WERI-Rb-1 (cell line): ENCODE results near the gene FPR1.

Experiments used
- DNase-seq: peaks from one replicate; pipeline ENCODE4 v3.0.0-alpha.2; 2020
- H3K27ac ChIP-seq: fragments of 250-450 bp; sonication (Bioruptor Pico); 2 replicates; pipeline ENCODE4 v1.5.1; 2020; ENCODE audit warnings: mild to moderate bottlenecking, moderate library complexity
- H3K27me3 ChIP-seq: fragments of 250-450 bp; sonication (Bioruptor Pico); 2 replicates; pipeline ENCODE4 v1.5.1; 2021; ENCODE audit warnings: mild to moderate bottlenecking, low read depth, moderate library complexity; ENCODE audit not compliant: insufficient read depth, severe bottlenecking
- H3K36me3 ChIP-seq: fragments of 250-450 bp; sonication (Bioruptor Pico); 2 replicates; pipeline ENCODE4 v1.5.1; 2020; ENCODE audit warnings: mild to moderate bottlenecking, moderate library complexity
- H3K4me3 ChIP-seq: 2 replicates; pipeline ENCODE4 v1.5.1; 2011; ENCODE audit warnings: low read depth, mild to moderate bottlenecking, control low read depth, low read length
- H3K9me3 ChIP-seq: fragments of 250-450 bp; sonication (Bioruptor Pico); 2 replicates; pipeline ENCODE4 v1.5.1; 2021; ENCODE audit warnings: mild to moderate bottlenecking, moderate library complexity; ENCODE audit not compliant: severe bottlenecking
- TF ChIP-seq, protein P1 (sequence below): IDR thresholded peaks from 2 replicates; pipeline ENCODE4 v1.5.1; 2011; ENCODE audit warnings: low read depth, mild to moderate bottlenecking, control low read depth, inconsistent platforms, low read length

Gene FPR1

DNA sequence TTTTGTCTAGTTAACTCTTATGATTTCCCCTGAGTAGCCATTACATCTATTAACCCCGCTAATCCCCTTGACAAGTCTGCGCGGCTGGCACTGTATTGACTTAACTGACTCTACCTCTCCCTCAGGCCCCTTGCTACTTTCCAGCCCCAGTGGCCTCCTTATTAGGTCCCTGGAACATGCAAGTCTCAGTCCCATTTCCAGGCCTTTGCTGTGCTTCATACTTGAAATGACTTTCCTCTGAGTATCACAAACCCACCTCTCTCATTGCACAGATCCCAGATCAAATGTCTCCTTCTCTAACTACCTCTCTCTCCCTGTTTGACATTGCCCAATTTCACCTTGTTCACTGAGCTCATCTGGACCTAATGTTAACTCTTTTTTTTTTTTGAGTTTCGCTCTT, 45.4 kb downstream of the FPR1 start:
- H3K27me3 ChIP-seq: no peaks in the 10 kb centered on the region
- H3K27ac ChIP-seq: no peak overlapping the region
- H3K9me3 ChIP-seq: no peaks in the 10 kb centered on the region
- no peak for DNase-seq
- peaks cover 35% of the 10 kb centered on the region for H3K36me3 ChIP-seq
- H3K4me3 ChIP-seq: no peak overlapping the region
- TF ChIP-seq, protein P1, sequence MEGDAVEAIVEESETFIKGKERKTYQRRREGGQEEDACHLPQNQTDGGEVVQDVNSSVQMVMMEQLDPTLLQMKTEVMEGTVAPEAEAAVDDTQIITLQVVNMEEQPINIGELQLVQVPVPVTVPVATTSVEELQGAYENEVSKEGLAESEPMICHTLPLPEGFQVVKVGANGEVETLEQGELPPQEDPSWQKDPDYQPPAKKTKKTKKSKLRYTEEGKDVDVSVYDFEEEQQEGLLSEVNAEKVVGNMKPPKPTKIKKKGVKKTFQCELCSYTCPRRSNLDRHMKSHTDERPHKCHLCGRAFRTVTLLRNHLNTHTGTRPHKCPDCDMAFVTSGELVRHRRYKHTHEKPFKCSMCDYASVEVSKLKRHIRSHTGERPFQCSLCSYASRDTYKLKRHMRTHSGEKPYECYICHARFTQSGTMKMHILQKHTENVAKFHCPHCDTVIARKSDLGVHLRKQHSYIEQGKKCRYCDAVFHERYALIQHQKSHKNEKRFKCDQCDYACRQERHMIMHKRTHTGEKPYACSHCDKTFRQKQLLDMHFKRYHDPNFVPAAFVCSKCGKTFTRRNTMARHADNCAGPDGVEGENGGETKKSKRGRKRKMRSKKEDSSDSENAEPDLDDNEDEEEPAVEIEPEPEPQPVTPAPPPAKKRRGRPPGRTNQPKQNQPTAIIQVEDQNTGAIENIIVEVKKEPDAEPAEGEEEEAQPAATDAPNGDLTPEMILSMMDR: no peak

DNA sequence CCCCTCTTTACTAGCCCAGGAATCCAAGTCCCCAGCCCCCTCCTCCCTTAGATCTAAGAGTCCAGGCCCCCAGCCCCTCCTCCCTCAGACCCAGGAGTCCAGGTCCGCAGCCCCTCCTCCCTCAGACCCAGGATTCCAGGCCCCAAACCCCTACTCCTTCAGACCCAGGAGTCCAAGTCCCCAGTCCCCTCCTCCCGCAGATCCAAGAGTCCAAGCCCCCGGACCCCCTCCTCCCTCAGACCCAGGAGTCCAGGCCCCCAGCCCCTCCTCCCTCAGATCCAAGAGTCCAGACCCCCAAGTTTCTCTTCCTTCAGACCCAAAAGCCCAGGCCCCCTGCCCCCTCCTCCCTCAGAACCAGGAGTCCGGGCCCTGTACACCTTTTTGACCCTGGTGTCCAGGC, 47.1 kb downstream of the FPR1 start:
- H3K9me3 ChIP-seq: no peaks in the 10 kb centered on the region
- TF ChIP-seq, protein P1: no peak
- peaks cover 46% of the 10 kb centered on the region for H3K36me3 ChIP-seq
- H3K27ac ChIP-seq: peak overlapping the region; percentile 89
- peak overlapping the region; percentile 77 for H3K4me3 ChIP-seq
- H3K27me3 ChIP-seq: no peaks in the 10 kb centered on the region
- no peak for DNase-seq

DNA sequence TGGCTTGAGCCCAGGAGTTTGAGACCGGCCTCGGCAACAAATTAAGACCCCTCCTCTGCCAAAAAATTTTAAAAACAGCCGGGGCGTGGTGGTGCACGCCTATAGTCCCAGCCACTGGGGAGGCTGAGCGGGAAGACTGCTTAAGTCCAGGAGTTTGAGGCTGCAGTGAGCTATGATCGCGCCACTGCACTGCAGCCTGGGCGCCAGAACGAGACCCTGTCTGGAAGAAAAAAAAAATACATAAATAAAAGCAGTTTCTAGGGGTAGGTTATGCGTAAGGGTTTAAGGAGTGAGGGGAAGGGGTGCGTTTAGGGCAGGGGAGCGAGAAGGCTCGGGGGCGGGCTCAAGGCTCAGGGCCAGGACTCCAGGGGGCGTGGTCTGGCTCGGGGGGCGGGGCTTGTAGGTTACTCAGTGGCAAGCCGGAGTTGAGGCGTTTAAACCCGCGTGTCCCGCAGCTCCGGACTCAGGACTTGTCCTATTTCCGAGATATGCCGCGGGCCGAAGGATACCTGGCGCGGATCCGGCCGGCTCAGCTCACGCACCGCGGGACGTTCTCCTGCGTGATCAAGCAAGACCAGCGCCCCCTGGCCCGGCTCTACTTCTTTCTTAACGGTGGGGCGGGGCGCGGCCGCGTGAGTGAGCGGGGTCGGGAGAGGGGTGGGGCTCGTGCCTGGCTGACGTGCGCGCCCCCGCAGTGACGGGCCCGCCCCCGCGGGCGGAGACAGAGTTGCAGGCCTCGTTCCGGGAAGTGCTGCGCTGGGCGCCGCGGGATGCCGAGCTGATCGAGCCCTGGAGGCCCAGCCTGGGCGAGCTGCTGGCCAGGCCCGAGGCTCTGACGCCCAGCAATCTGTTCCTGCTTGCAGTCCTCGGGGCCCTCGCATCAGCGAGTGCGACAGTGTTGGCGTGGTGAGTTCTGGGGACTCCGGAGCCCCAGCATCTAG, 47.8 kb downstream of the FPR1 start:
- no peaks in the 10 kb centered on the region for H3K9me3 ChIP-seq
- peak overlapping the region; percentile 77 for H3K4me3 ChIP-seq
- H3K36me3 ChIP-seq: peaks cover 53% of the 10 kb centered on the region
- peak overlapping the region; percentile 89 for H3K27ac ChIP-seq
- peak; percentile 96 for DNase-seq
- no peaks in the 10 kb centered on the region for H3K27me3 ChIP-seq
- TF ChIP-seq, protein P1: peak; percentile 43

DNA sequence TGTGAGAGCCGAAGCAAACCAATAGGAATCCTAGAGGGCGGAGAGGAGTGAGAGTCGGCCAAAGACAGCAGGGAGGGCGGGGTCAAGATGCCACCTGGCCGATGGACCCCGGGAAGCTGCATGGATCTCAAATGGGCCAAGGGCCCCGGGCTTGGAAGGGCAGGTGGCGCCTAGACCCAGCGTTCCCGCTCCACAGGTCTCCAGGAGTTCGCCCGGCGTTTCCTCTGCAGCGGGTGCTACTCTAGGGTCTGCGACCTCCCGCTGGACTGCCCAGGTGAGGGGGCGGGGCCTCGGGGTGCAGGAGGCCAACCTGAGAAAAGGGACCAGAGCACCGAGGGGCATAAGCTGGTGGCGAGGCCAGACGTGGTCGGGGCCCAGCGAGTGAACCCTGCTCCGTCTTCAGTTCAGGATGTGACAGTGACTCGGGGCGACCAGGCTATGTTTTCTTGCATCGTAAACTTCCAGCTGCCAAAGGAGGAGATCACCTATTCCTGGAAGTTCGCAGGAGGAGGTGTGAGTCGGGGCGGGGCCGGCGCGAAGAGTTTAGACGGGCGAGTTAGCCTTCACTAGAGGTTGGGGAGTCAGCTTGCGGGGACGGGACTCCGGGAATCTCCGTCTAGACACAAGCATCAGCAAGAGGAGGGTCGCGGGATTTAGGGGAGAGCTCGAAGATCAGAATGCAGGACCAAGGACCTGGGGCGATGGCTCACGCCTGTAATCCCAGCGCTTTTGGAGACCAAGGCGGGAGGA, 48.7 kb downstream of the FPR1 start:
- no peak overlapping the region for H3K27ac ChIP-seq
- TF ChIP-seq, protein P1: no peak
- H3K4me3 ChIP-seq: no peak overlapping the region
- H3K36me3 ChIP-seq: peaks cover 59% of the 10 kb centered on the region
- no peaks in the 10 kb centered on the region for H3K9me3 ChIP-seq
- no peak for DNase-seq
- H3K27me3 ChIP-seq: no peaks in the 10 kb centered on the region

DNA sequence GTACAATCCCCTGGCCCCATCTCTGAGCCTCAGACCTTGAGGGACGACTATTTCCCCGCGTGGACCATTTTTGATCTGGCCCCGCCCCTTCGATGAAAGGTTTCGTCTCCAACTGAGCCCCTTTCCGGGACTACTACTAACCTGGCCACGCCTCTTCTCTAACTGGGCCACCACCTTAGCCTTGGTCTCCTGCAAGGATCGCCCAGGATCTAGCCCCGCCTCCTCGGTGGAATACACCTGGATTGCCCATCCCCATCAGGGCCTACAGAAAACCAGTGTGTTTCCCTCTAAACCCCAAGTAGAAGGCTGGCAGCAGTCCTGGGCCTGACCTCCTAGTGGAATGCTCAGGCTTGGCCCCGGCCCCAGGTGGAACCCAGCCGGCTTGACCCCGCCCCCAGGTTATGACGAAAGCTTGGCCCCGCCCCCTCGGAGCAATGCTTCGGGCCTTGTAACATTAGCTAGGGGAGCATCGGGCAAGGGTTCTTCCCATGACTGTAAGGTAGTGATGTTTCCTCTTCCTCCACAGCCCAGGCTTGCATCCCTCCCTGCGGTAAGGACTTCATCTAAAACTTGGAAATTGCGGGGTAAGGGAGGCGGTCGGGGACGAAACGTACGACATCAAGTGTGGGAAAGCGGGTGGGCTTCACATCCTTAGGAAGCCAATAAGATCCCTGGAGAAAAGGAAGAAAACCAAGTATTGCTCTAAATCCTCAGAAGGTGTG, 49.4 kb downstream of the FPR1 start:
- Histone ChIP-seq H3K4me3 (no peak overlapping the region), H3K9me3 (no peaks in the 10 kb centered on the region), H3K36me3 (peaks cover 58% of the 10 kb centered on the region), H3K27me3 (no peaks in the 10 kb centered on the region), H3K27ac (no peak overlapping the region)
- TF ChIP-seq, protein P1: no peak
- DNase-seq: no peak
